ENCODE measurements around the gene CSAG1.
"Not testable (repeated sequence)": the region's sequence is repeated elsewhere in the genome, so short reads cannot be mapped to it uniquely, and the experiment has no call there.

DNA sequence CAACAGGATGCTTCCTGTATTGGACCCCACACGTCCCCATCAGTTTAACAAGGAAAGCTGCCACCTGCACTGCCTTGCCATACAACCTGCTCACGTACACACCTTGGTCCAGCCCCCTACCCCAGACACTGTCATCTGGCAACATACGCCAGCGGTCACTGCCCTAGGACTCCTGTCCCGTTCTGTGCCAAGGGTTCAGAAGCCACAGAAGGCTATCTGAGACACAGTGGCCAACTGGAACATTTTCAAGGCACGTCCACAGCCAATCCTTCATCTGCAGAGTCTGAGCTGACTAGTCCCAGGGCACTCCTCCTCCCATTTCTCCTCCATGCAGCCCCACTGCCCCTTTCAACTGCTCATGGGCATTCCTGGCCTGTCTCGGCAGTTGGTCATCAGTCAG lies 28.1 kb upstream of the CSAG1 start:
- TF ChIP-seq CTCF, POLR2A (IDR thresholded peaks at IDR 0.05): not testable (repeated sequence)

Measured in lower leg skin (tissue), 3 donors.